Measurements from ENCODE around the gene SHLD2.
"Not testable (repeated sequence)": the region's sequence is repeated elsewhere in the genome, so short reads cannot be mapped to it uniquely, and the experiment has no call there.

Gene SHLD2

GRCh38 chr10:87149020-87149609 lies 54.1 kb downstream of the SHLD2 start:
- DNase-seq: not testable (repeated sequence)

- DNase-seq: not testable (repeated sequence)
These were observed 56.5 kb downstream of the SHLD2 start for GRCh38 chr10:87151516-87151915.

- DNase-seq: not testable (repeated sequence)
These were observed 61.8 kb downstream of the SHLD2 start for GRCh38 chr10:87156841-87157240.

- DNase-seq: not testable (repeated sequence)
These were observed 62.8 kb downstream of the SHLD2 start for GRCh38 chr10:87157821-87158220.

DNA sequence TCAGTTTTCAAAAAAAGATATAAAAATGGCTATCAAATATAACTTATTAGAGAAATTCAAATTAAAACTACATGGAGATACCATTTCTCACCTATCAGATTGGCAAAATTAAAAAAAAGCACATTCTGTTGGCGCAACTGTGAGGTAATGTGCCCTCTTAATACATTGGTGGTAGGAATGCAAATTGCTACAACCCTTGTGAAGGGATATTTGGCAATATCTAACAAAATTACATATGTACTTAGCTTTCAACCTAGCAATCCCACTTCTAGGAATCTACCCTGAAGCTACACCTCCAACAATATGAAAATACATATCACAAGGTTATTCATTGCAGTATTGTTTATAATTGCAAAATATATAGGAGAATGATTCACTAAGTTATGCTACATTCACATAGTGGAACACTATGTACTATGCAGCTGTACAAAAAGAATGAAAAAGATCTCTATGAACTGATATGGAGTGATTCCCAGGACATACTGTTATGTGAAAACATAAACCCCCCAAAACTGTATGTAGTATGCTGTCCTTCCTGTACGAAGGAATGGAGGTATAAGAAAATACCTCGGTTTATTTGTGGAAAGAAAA lies 67.8 kb downstream of the SHLD2 start:
- not testable (repeated sequence) for DNase-seq

GRCh38 chr10:87163414-87163813 lies 68.4 kb downstream of the SHLD2 start:
- not testable (repeated sequence) for DNase-seq

- not testable (repeated sequence) for DNase-seq
These were observed 74.9 kb downstream of the SHLD2 start for GRCh38 chr10:87169857-87170256.

DNA sequence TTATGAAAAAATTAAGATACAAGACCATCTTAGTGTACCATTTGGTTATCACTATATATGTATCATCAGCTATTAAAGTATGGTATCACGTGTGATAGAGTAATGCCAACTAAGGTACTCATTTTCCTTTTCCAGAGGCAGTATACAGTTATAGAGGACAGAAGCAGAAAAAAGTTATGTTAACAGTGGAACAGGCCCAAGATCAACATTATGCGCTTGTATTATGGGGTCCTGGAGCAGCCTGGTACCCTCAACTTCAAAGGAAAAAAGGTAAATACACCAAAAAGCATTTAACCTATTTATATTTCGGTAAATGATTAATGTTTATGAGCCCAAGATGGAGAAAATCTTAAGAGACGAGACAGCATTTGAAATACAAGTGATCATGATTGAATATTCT lies 75.7 kb downstream of the SHLD2 start:
- not testable (repeated sequence) for DNase-seq

GRCh38 chr10:87171670-87172069 lies 76.7 kb downstream of the SHLD2 start:
- DNase-seq: not testable (repeated sequence)

DNA sequence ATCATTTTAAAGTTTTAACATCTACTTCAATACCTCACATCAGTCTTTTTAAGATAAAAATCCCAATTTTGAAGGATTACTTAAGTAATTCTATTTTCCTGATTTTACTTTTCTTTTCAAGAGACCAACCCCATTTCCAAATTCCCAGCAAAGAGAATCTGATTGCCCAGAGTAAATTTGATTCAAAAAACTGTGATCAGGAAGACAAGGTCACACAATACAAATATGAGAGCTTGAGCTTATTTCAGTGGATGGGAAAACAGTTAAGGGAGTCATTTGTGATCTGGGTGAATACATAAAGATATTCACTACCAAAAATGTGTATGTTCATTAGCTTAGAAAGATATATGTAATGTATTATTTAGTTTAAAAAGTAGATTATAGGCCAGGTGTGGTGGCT lies 77.2 kb downstream of the SHLD2 start:
- DNase-seq: not testable (repeated sequence)

GRCh38 chr10:87177587-87177986 lies 82.6 kb downstream of the SHLD2 start:
- DNase-seq: not testable (repeated sequence)

GRCh38 chr10:87184421-87184820 lies 89.4 kb downstream of the SHLD2 start:
- not testable (repeated sequence) for DNase-seq

- not testable (repeated sequence) for DNase-seq
These were observed 91.0 kb downstream of the SHLD2 start for GRCh38 chr10:87186016-87186415.

DNA sequence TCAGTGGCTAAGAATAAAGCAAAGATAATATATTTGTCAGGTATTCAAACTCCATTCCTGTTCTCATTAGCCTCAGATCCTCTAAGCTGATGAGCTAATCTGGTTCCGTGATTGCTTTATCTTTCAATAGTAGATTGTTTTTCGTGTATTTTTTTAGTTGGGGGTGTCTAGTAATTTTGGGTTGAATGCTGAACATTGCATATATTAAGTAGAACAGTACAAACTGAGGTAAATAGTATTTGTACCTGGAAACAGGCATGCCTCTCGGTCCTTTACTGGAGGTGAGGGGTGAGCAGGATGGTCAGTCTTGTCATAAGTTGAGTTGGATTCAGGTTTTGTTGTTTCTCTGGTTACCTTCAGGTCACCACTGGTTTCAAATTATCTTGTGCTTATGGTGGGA lies 92.6 kb downstream of the SHLD2 start:
- DNase-seq: not testable (repeated sequence)

GRCh38 chr10:87191841-87192240 lies 96.8 kb downstream of the SHLD2 start:
- DNase-seq: not testable (repeated sequence)

- DNase-seq: not testable (repeated sequence)
These were observed 105.9 kb downstream of the SHLD2 start for GRCh38 chr10:87200924-87201323.

GRCh38 chr10:87204801-87205200 lies 109.8 kb downstream of the SHLD2 start:
- DNase-seq: not testable (repeated sequence)

- not testable (repeated sequence) for DNase-seq
These were observed 111.9 kb downstream of the SHLD2 start for GRCh38 chr10:87206922-87207321.

DNA sequence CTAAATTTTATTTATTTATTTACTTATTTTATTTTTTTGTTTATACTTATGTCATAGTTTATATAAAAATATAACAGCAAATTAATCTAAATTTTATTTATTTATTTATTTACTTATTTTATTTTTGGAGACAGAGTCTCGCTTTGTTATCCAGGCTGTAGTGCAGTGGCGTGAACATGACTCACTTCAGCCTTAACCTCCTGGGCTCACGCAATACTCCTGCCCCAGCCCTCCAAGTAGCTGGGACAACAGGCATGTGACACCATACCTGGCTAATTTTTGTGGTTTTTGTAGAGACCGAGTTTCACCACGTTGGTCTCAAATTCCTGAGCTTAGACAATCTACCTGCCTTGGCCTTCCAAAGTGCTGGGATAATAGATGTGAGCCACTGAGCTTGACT lies 115.3 kb downstream of the SHLD2 start:
- not testable (repeated sequence) for DNase-seq

DNA sequence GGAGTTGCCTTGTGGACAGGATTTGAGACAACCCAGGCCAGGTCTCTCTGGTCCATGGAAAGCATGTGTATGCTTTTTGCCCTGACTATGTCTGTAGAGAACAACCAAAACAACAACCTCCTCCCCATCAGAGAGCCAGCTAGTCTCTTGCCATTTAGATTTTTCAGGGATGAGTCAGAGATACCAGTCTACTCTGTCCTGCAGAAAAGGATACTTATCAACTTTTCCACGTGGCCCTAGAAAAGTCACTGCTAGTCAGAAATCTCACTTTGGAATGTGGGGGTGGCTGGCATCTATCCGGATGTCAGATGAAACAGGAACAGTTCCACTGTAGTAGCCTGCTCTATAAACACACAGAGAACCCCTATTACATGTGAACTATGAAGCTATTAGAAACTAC lies 116.8 kb downstream of the SHLD2 start:
- not testable (repeated sequence) for DNase-seq

GRCh38 chr10:87213150-87213765 lies 118.3 kb downstream of the SHLD2 start:
- DNase-seq: not testable (repeated sequence)

DNA sequence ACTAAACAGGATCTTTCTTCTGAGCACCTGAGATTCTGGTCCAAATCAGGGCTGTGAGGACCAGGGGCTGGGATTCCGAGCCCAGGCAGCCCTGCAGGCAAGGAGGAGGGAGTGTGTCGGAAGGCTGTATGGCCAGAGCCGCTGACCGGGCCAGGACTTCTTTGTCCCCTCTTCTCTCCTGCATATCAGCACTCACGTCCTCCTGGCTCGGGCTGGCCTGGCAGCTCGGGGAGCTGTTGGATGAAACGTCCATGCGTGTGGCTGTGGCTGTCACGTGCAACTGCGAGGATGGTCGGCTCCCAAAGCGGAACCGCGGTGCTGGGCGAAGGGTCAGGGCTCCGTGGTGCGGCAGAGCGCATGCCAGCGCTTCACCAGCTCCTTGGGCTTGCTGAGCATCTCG lies 118.8 kb downstream of the SHLD2 start:
- DNase-seq: not testable (repeated sequence)

GRCh38 chr10:87216120-87216519 lies 121.1 kb downstream of the SHLD2 start:
- not testable (repeated sequence) for DNase-seq

DNA sequence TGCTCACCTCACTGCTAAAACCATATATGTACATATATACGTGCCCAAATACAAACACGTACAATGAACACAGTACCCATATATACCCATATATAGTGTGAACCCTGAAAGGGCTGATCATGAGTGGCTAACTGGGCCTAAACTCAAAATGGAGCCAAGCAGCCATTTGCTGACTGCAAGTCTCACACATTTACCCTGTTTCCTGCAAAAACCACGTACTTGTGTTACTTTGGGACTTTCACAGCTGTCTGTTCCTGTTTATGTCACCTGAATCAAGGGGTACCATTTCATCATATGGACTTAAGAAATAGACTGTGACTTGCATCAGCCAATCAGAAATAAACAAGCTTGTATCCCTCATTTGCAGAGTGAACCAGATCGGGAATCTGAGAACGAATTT lies 124.4 kb downstream of the SHLD2 start:
- not testable (repeated sequence) for DNase-seq
